ENCODE results near the gene RSL1D1.

The RSL1D1 gene

GRCh38 chr16:11886881-11887280, 35.5 kb upstream of the RSL1D1 start:
- POLR2A ChIA-PET = no interaction called here
- CTCF ChIA-PET = interaction anchor here (2.3 kb wide), 1 partner anchor 14 kb away, joined by 9 read pairs; no protein-coding TSS in a partner anchor
- no peak for DNase-seq (ENCODE audit: extremely low spot score)
- TF ChIP-seq CTCF (IDR thresholded peaks at IDR 0.05; ENCODE audit: control extremely low read depth, extremely low read depth, low read depth, missing control alignments) = no peak

GRCh38 chr16:11884035-11884434, 32.7 kb upstream of the RSL1D1 start:
- TF ChIP-seq CTCF (IDR thresholded peaks at IDR 0.05; ENCODE audit: control extremely low read depth, extremely low read depth, low read depth, missing control alignments) = no peak
- POLR2A ChIA-PET = no interaction called here
- DNase-seq (ENCODE audit: extremely low spot score) = no peak
- CTCF ChIA-PET = interaction anchor here (1.7 to 1.9 kb wide), 2 partner anchors 14 to 184 kb away, joined by 4 read pairs; no protein-coding TSS in a partner anchor

- DNase-seq (ENCODE audit: extremely low spot score) = no peak
- ChIA-PET CTCF (interaction anchor here (1.5 kb wide), 1 partner anchor 17 kb away, joined by 3 read pairs; no protein-coding TSS in a partner anchor), POLR2A (no interaction called here)
- no peak for TF ChIP-seq CTCF (IDR thresholded peaks at IDR 0.05; ENCODE audit: control extremely low read depth, extremely low read depth, low read depth, missing control alignments)
Measured at GRCh38 chr16:11880007-11880406, 28.7 kb upstream of the RSL1D1 start.

GRCh38 chr16:11877374-11877773, 26.0 kb upstream of the RSL1D1 start:
- no peak for DNase-seq (ENCODE audit: extremely low spot score)
- no peak for TF ChIP-seq CTCF (IDR thresholded peaks at IDR 0.05; ENCODE audit: control extremely low read depth, extremely low read depth, low read depth, missing control alignments)
- CTCF ChIA-PET = interaction anchor here (1.0 to 1.6 kb wide), 2 partner anchors 9 to 37 kb away, joined by 3 to 4 read pairs; no protein-coding TSS in a partner anchor
- POLR2A ChIA-PET = no interaction called here

GRCh38 chr16:11876306-11876705, 25.0 kb upstream of the RSL1D1 start:
- ChIA-PET POLR2A (no interaction called here), CTCF (interaction anchor here (0.7 to 0.9 kb wide), 2 partner anchors 10 to 11 kb away, joined by 3 read pairs; no protein-coding TSS in a partner anchor)
- no peak for TF ChIP-seq CTCF (IDR thresholded peaks at IDR 0.05; ENCODE audit: control extremely low read depth, extremely low read depth, low read depth, missing control alignments)
- DNase-seq (ENCODE audit: extremely low spot score) = no peak

GRCh38 chr16:11875721-11876120, 24.4 kb upstream of the RSL1D1 start:
- CTCF ChIA-PET = no interaction called here
- no peak for TF ChIP-seq CTCF (IDR thresholded peaks at IDR 0.05; ENCODE audit: control extremely low read depth, extremely low read depth, low read depth, missing control alignments)
- POLR2A ChIA-PET = no interaction called here
- DNase-seq (ENCODE audit: extremely low spot score) = no peak
